NCI-H2107 treated with DMSO at 0.1 percent for 48 hours (cell line): ENCODE measurements around the gene ZNF350.
"Not testable (repeated sequence)": the region's sequence is repeated elsewhere in the genome, so short reads cannot be mapped to it uniquely, and the experiment has no call there.

Experiments
- DNase-seq: peaks from one replicate; lab custom pipeline; 2025; ENCODE audit not compliant: unreplicated experiment; lab: John Stamatoyannopoulos, UW

ZNF350 gene

GRCh38 chr19:51986309-51987291, at the start of gene ZNF350:
TSS of gene ZNF350 (minus strand) at chr19:51986840. CDS start at chr19:51974360, 12,480 bp downstream.
- DNase-seq, result peak; percentile 79

- no peak for DNase-seq
These were observed 47.5 kb upstream of the ZNF350 start for GRCh38 chr19:52034051-52034728.

- DNase-seq, result no peak
These were observed 42.1 kb upstream of the ZNF350 start for GRCh38 chr19:52028780-52029123.

- DNase-seq, result peak; percentile 86
These were observed 41.6 kb upstream of the ZNF350 start, which contains the start of gene ZNF614 for GRCh38 chr19:52028027-52028779. TSS of gene ZNF614 (minus strand) at chr19:52028379. CDS start at chr19:52025745, 2,634 bp downstream.

GRCh38 chr19:52026255-52026990, 39.8 kb upstream of the ZNF350 start:
- not testable (repeated sequence) for DNase-seq

GRCh38 chr19:52024478-52024877, 37.8 kb upstream of the ZNF350 start:
- not testable (repeated sequence) for DNase-seq

GRCh38 chr19:52022193-52022592, 35.6 kb upstream of the ZNF350 start:
- no peak for DNase-seq

GRCh38 chr19:52020506-52020905, 33.9 kb upstream of the ZNF350 start:
- no peak for DNase-seq

GRCh38 chr19:52010674-52011073, 24.0 kb upstream of the ZNF350 start:
- no peak for DNase-seq

- peak; percentile 72 for DNase-seq
These were observed 21.3 kb upstream of the ZNF350 start, which contains the start of gene ZNF615 for GRCh38 chr19:52007806-52008557. TSS of gene ZNF615 (minus strand) at chr19:52008211. CDS start at chr19:52003711, 4,500 bp downstream.

GRCh38 chr19:52007451-52007805, 20.8 kb upstream of the ZNF350 start:
- no peak for DNase-seq

GRCh38 chr19:51994048-51994644, 7.5 kb upstream of the ZNF350 start:
- DNase-seq, result no peak

GRCh38 chr19:51993422-51993821, 6.8 kb upstream of the ZNF350 start:
- no peak for DNase-seq

- DNase-seq, result no peak
These were observed 3.3 kb downstream of the ZNF350 start for GRCh38 chr19:51983361-51983760.

- DNase-seq, result not testable (repeated sequence)
These were observed 5.7 kb downstream of the ZNF350 start for GRCh38 chr19:51980926-51981325.

GRCh38 chr19:51980116-51980736, 6.4 kb downstream of the ZNF350 start:
- no peak for DNase-seq

- no peak for DNase-seq
These were observed 7.8 kb downstream of the ZNF350 start for GRCh38 chr19:51978882-51979281.

GRCh38 chr19:51977346-51977745, 9.3 kb downstream of the ZNF350 start:
- no peak for DNase-seq

GRCh38 chr19:51976852-51977251, 9.8 kb downstream of the ZNF350 start:
- DNase-seq, result no peak
